COLO829 (cell line): ENCODE results near the gene CCHCR1.
A peak's percentile ranks its signal among the peaks of the same experiment; 100 is the strongest.

ENCODE experiments used
- DNase-seq: peaks from one replicate; pipeline ENCODE4 v3.0.0; 2012; ENCODE audit warnings: low spot score

The CCHCR1 gene

GRCh38 chr6:31162463-31163165 is 5.0 kb upstream of the CCHCR1 start:
- no peak for DNase-seq

DNA sequence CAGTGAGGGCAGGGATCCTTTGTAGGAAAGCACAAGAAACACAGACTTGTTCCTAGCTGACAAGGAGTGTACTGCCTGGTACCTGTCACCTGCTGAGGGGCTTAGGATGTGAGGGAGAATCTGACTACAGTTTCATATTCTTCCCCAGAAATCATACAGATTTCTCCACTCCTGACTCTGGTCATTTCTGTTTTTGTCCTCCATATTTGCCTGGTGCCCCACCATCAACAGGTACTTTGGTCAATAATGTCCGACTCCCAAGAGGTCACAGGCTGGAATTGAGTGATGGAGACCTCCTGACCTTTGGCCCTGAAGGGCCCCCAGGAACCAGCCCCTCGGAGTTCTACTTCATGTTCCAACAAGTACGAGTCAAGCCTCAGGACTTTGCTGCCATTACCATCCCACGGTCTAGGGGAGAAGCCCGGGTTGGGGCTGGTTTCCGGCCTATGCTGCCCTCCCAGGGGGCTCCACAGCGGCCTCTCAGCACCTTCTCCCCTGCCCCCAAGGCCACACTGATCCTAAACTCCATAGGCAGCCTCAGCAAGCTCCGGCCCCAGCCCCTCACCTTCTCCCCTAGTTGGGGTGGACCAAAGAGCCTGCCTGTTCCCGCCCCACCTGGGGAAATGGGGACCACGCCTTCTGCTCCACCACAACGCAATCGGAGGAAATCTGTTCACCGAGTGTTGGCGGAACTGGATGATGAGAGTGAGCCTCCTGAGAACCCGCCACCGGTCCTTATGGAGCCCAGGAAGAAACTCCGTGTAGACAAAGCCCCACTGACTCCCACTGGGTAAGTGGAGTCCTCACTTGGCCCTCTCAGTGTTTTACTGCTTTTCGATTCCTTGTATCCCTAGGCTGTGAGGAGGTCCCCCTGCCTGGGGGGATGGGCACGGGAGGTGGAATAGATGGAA is 3.9 kb upstream of the CCHCR1 start:
- no peak for DNase-seq

DNA sequence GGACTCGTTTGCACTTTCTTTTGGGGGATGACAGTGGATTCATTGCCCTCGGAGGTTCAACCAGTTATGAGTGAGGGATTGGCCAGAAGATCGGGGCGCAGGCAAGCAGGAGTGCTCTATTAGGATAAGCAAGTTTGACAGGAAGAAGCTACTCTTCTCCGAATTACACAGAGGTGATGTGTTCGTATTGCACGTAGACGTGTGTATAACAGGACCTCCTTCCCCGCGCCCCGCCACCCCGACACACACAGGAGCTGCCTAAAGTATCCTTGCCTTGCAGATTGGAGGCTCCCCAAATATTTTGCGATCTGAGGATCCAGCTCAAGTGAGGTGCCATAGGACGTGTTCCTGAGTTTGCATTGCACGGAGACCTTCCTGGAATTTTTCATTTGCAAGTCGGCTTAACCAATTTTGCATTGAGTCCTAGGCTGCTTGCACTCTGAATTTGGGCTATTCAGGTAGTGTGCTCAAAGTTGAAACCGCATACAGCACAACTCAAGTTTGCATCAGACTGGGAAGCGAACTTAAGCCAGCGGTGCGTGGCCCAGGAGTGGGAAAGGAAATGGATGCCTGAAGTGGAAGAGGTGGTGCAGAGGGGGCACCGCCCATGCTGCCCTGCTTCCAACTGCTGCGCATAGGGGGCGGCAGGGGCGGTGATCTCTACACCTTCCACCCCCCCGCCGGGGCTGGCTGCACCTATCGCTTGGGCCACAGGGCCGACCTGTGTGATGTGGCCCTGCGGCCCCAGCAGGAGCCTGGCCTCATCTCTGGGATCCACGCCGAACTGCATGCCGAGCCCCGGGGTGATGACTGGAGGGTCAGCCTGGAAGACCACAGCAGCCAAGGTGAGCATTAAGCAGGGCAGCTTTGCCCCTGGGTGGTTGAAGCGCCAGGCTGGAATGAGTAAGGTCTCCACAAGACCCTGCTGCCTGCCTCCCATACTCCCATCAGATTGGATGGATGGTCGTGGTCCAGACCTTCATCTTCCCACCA is 1.6 kb upstream of the CCHCR1 start:
- DNase-seq, result peak; percentile 17

GRCh38 chr6:31158140-31158862 is 699 bp upstream of the CCHCR1 start, which contains the start of gene TCF19:
TCF19 (plus strand) TSS chr6:31158589; CDS start chr6:31159470, 881 bp downstream.
- DNase-seq, result peak; percentile 100

GRCh38 chr6:31156641-31157040 is 961 bp downstream of the CCHCR1 start:
- DNase-seq, result no peak

DNA sequence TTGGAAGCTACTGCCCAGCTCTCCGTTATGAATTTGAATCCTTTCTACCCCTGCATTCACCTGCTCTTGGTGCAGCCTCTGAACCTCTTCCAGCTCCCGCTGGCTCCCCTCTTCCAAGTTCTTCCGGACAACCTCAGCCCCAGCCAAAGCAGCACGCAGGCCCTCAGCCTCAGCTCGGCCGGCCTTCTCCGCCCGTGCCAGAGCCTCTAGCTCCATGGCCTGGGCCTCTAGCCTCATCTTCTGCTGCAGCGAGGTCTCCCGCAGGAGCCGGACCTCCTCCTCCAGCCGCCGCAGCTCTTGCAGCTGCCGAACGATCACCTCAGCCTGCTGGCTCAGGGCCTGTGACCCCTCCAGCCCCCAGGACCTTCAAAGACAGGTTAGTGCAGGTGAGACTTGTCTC is 3.2 kb downstream of the CCHCR1 start:
- DNase-seq, result no peak

- DNase-seq, result no peak
Measured at GRCh38 chr6:31152781-31153180, 4.8 kb downstream of the CCHCR1 start.

- DNase-seq, result no peak
Measured at GRCh38 chr6:31149827-31150447, 7.7 kb downstream of the CCHCR1 start.

DNA sequence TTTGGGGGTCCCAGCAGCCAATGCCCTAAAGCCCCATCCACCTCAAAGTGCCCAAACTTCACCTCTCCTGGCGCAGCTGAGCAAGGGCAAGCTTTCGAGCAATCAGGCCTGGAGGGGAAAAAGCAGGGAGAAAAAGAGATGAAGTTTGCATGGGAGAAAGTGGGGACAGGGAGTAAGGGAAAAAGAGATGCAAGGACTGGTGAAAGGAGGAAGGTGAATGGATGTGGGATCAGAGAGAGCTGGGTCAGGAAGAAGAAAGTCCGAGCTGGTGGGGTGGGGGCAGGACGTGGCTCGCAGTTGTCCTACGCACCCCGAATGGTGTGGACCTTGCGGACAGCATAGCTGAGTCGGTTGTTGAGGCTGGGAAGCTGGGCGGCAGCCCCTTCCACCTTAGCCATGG is 12.2 kb downstream of the CCHCR1 start:
- no peak for DNase-seq

DNA sequence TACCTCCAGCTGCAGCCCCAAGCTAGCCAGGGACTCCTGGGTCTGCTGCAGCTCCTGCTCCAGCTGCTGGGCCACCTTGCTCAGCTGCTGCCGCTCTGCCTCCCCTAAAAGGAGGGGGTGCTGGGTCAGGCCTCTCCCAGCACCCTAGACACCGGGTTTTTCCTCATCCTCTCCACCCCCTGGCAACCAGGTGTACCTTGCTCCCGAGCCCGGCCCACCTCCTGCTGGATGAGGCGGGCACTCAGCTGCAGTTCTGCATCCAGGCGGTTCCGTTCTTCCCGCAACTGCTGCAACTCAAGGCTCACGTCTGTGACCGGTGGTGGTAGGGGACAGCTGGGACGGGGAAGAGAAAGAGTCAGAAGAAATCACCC is 12.6 kb downstream of the CCHCR1 start:
- no peak for DNase-seq

DNA sequence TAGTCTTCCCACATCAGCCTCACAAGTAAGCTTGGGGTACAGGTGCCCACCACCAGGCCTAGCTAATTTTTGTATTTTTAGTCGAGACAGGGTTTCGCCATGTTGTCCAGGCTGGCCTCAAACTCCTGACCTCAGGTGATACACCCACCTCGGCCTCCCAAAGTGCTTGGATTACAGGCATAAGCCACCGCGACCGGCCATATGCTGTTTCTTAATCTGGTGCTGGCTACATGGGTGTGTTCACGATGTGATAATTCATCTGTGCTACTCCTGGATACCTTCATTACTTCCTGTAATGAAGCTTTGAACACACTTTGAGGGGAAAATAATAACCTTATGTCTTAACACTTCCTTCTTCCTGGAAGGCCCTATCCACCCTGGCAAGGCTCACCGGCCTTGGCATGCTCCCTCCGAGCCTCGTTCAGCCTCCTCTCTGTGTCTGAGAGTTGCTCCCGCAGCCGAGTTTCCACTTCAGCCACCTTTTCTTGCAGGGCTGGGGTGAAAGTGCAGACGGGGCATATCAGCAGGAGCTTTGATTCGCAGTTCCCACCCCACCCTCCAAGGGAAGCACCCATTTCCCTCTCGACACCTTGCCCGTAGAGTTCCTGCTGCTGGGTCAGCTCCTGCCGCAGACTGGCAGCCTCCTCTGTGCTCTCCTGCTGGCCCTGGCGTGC is 13.2 kb downstream of the CCHCR1 start:
- DNase-seq, result no peak

GRCh38 chr6:31143148-31143547 is 14.5 kb downstream of the CCHCR1 start:
- DNase-seq, result no peak

DNA sequence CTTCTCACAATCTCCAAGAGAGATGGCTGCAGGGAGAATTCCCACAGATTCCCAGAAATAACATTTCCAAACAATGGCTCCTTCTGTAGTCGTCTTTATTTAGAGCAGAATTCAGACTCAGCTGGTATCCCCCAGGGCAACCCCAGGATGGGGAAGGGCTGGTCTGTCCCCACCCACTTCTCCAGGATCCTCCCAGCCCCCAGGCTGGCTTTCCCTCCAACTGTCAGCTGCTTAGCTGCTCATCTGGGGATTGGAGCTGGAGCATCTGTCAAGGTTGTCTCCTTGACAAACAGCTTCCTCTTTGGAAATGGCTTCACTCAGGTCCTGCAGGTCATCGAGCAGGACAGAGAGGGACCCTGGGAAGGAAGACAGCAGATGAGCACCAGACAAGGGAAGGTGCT is 15.2 kb downstream of the CCHCR1 start:
- peak; percentile 84 for DNase-seq

DNA sequence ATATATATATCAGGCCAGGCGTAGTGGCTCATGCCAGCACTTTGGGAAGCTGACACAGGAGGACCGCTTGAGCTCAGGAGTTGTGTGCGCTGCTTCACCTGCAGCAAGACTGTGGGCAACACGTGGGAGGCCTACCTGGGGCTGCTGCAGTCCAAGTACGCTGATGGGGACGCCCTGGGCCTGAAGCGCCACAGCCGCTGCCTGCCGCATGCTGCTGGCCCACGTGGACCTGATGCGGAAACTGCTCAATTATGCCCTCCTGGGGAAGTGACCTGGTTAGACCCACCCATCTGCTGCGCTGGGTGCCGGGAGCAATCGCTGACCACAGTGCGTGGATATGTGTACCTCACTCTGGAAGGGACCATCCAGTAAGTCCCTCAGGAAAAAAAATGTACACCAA is 17.0 kb downstream of the CCHCR1 start:
- DNase-seq, result no peak

DNA sequence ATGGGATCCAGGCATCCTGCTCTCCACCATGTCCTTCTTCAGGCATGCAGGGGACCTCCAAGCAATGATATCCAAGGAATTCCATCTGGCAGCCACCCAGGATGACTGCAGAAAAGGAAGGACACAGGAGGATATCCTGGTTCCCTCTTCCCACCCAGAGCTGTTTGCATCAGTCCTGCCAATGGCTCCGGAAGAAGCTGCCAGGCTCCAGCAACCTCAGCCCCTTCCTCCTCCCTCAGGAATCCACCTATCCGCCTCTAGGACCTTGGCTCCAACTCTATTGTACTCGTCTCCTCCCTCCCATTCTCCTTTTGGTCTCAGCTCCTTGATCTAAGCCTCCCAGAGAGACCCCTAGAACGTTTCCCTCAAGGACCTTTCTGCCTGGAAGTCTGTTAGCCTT is 18.0 kb downstream of the CCHCR1 start:
- DNase-seq, result no peak

- no peak for DNase-seq
Measured at GRCh38 chr6:31138982-31139381, 18.6 kb downstream of the CCHCR1 start, which contains the start of gene PSORS1C2. PSORS1C2 (minus strand) TSS chr6:31139066; CDS start chr6:31139026, 40 bp downstream.

DNA sequence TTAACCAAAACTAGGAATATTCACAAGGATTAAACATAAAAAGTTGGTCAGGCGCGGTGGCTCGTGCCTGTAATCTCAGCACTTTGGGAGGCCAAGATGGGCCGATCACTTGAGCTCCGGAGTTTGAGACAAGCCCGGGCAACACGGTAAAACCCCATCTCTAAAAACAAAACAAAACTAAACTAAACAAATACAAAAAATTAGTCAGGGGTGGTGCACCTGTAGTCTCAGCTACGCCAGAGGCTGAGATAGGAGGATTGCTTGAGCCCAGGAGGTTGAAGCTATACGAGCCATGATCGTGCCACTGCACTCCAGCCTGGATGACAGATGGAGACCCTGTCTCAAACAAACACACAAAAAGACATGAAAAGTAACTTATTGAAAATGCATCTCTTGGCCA is 21.9 kb downstream of the CCHCR1 start:
- no peak for DNase-seq

DNA sequence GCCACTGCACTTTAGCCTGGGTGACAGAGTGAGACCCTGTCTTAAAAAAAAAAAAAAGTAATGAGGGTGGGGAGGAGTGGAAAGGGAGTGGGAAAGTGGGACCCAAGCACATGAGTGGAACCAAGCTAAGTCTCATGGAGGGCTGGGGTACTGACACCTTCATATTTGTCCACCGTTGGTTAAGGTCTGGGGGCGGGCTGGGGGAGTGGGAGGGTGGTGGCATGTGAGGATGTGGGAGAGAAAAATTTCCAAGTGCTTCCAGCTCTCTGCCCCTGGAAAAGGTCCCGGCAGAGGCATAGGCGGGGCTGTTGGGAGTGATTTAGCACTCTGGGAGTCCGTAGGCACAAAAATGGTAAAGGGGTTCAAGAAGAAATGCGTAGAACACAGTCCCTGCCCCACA is 24.8 kb downstream of the CCHCR1 start:
- DNase-seq, result no peak

GRCh38 chr6:31131595-31131994 is 26.0 kb downstream of the CCHCR1 start:
- DNase-seq, result no peak

- DNase-seq, result no peak
Measured at GRCh38 chr6:31130751-31131150, 26.9 kb downstream of the CCHCR1 start.
